GM18505 (cell line): Measurements from ENCODE around the gene HSD17B3.

Experiments
- ATAC-seq: cut with Tn5 transposase; IDR thresholded peaks from one replicate; pipeline ENCODE4 v1.9.1; 2021; ENCODE audit not compliant: unreplicated experiment
- POLR2A ChIP-seq: IDR thresholded peaks from 4 replicates; pipeline ENCODE4 v1.6.1; 2011; ENCODE audit warnings: borderline replicate concordance; ENCODE audit not compliant: insufficient read depth, insufficient read length; ENCODE audit errors: extremely low read depth

HSD17B3 gene

GRCh38 chr9:96302021-96302420 is at the start of gene HSD17B3:
Gene HSD17B3, minus strand, starts transcription at chr9:96302176. Its CDS starts 72 bp downstream, at chr9:96302104.
- no peak for TF ChIP-seq POLR2A
- ATAC-seq: no peak

DNA sequence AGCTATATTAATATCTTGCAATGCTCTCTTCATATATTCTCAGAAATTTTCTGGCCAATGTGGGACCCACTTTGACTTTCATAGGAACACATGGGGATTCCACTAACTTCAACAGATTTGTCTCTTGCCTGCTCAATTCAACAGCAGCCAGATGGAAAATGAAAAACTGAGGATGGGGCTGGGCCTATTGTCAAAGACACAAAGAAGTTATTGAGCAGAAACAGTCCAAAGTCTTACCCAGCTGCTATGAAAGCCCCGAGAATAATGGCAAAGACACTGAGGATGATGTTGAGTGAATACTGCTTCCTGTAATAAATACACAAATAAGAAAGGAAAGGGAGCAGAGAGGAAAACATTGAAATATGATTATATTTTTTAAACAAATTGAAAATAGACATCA is 48.9 kb upstream of the HSD17B3 start:
- no peak for ATAC-seq
- TF ChIP-seq POLR2A: no peak

DNA sequence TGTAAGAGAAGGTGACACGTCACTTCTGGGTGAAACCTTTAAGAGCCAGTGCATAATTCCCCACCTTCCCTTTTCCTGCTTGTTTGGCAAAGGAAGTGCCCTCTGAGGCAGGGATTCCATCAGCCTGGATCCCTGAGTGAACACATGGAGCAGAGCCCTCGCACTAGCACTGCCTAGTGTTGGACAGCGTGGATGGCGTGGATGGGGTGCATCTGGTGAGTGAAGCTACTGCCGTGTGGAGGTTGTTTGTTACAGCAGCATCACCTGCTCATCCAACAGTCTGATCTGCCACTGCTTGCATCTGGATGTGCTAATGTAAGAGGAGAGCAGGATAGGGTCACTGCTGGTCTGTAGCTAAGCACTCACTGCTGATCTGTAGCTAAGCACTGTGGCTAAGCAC is 46.3 kb upstream of the HSD17B3 start:
- no peak for TF ChIP-seq POLR2A
- no peak for ATAC-seq

DNA sequence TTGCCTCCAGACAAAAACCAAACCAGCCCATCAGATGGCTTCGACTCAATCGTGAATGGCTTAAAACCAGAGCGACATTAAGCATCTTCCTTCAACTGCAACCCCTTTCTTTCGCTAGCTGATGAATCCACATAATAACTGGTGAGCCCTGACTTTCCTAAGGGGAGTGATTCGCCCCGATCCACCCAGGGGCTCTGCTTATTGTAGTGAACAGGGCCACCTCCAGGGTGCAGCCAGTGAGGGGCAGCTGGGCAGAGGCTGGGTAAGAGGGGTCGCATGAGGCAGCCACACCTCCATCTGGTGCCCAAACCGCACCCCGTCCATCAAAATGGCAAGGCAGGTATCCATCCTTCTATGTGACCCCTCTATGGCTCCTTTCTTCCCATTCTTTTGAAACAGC is 43.6 kb upstream of the HSD17B3 start:
- TF ChIP-seq POLR2A: no peak
- no peak for ATAC-seq

- no peak for ATAC-seq
- no peak for TF ChIP-seq POLR2A
These were observed 42.6 kb upstream of the HSD17B3 start for GRCh38 chr9:96344458-96345180.

- ATAC-seq: no peak
- no peak for TF ChIP-seq POLR2A
These were observed 41.8 kb upstream of the HSD17B3 start for GRCh38 chr9:96343515-96344360.

GRCh38 chr9:96342571-96343245 is 40.7 kb upstream of the HSD17B3 start:
- no peak for ATAC-seq
- TF ChIP-seq POLR2A: no peak

DNA sequence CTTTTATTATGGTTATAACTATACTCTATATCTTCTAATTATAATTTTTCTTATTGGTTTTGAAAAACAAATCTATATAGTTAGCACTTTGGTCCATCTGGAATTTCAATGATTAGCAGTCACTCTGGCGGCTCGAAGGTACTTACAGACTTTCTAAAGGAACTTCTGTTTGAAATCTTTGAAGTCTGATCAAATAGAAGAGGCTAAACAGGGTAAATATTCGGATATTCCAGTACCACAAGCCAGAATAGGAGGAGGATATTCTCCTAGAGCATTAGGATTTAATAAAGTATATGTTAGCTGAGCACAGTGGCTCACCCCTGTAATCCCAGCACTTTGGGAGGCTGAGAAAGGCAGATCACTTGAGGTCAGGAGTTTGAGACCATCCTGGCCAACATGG is 38.7 kb upstream of the HSD17B3 start:
- no peak for ATAC-seq
- no peak for TF ChIP-seq POLR2A

- TF ChIP-seq POLR2A: no peak
- ATAC-seq: no peak
These were observed 36.3 kb upstream of the HSD17B3 start for GRCh38 chr9:96338299-96338698.

- TF ChIP-seq POLR2A: no peak
- ATAC-seq: no peak
These were observed 32.0 kb upstream of the HSD17B3 start for GRCh38 chr9:96333958-96334357.

GRCh38 chr9:96331236-96331947 is 29.4 kb upstream of the HSD17B3 start:
- no peak for TF ChIP-seq POLR2A
- no peak for ATAC-seq

DNA sequence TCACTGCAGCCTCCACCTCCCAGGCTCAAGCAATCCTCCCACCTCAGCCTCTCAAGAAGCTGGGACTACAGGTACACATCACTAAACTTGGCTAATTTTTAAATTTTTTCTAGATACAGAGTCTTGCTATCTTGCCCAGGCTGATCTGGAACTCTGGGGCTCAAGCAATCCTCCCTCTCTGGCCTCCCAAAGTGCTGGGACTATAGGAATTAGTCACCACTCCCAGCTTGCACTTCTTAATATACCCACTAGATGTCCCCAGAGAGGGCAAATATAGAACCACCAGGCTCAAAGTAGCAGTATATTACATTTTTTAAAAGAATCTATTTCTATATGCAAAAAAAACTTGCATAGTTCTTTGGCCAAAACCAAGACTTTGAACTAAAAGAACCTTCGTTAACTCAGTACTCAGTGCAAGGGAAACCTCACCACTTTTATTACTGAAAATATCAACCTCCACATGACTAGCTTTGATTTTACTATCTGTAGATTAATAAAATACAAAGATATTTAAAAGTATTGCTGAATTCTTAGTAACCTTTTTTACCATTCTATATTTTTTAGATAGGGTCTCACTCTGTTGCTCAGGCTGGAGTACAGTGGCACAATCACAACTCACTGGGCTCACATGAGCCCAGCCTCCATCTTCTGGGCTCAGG is 25.8 kb upstream of the HSD17B3 start:
- ATAC-seq: no peak
- TF ChIP-seq POLR2A: no peak
